SK-N-SH (cell line): Measurements from ENCODE around the gene CHST2. TPM values are rescaled to one million over a fixed set of nuclear protein-coding genes. Genes with fewer than 3 reads are reported as not detected.

Experiments used
- CTCF ChIA-PET: fragments of 300-600, 350-600 bp; formaldehyde crosslinking; extraction: SDS; loops from one replicate; lab custom pipeline; 2021; lab: Yijun Ruan, JAX
- POLR2A ChIA-PET: fragments of 350-600 bp; sonication (Branson Sonifier 250); formaldehyde crosslinking; extraction: SDS; loops from one replicate; lab custom pipeline; 2020; ENCODE audit warnings: antibody characterized with exemption, inconsistent platforms; lab: Yijun Ruan, JAX
- DNase-seq: peaks from one replicate; pipeline ENCODE4 v3.0.0; 2012
- H2AFZ ChIP-seq: fragments of 200-600 bp; sonication (generic); 2 replicates; pipeline ENCODE4 v1.8.1; 2016; ENCODE audit warnings: antibody characterized with exemption, mild to moderate bottlenecking, low read depth
- H3F3A ChIP-seq: fragments of 200-600 bp; sonication (generic); replicated peaks from 2 replicates; pipeline ENCODE3; 2016; ENCODE audit warnings: antibody characterized with exemption, mild to moderate bottlenecking; ENCODE audit not compliant: insufficient read depth
- H3K27ac ChIP-seq, 2 experiments: fragments of 200-500 bp in 1 of 2; fragments of 200-600 bp in 1 of 2; sonication (Bioruptor generic) in 1 of 2; sonication (generic), shearing (Covaris generic) in 1 of 2; 2 replicates each; pipeline versions ENCODE4 v1.5.1 to v1.6.1; 2014 to 2016; ENCODE audit warnings: low read depth in 2 of 2, inconsistent platforms in 1 of 2, low read length in 1 of 2, mild to moderate bottlenecking in 1 of 2, mixed read lengths in 1 of 2
- H3K27me3 ChIP-seq: fragments of 200-600 bp; sonication (generic), shearing (Covaris generic); 2 replicates; pipeline ENCODE4 v1.6.1; 2016; ENCODE audit warnings: mixed run types; ENCODE audit not compliant: insufficient read depth
- H3K36me3 ChIP-seq, 2 experiments: fragments of 200-500 bp in 1 of 2; fragments of 200-600 bp in 1 of 2; sonication (Bioruptor generic) in 1 of 2; sonication (generic) in 1 of 2; replicated peaks in 1 of 2; 2 replicates each; pipeline versions ENCODE3 to v1.5.1; 2014 to 2016; ENCODE audit warnings: low read length in 1 of 2, mild to moderate bottlenecking in 1 of 2; ENCODE audit not compliant: insufficient read depth in 2 of 2, control insufficient read depth in 1 of 2
- H3K4me1 ChIP-seq, 2 experiments: fragments of 200-500 bp in 1 of 2; fragments of 200-600 bp in 1 of 2; sonication (Bioruptor generic) in 1 of 2; sonication (generic), shearing (Covaris generic) in 1 of 2; 2 replicates each; pipeline versions ENCODE4 v1.5.1 to v1.6.1; 2014 to 2016; ENCODE audit warnings: low read depth in 1 of 2, low read length in 1 of 2, mixed run types in 1 of 2; ENCODE audit not compliant: insufficient read depth in 2 of 2, control insufficient read depth in 1 of 2
- H3K4me2 ChIP-seq: fragments of 200-600 bp; sonication (generic), shearing (Covaris generic); 2 replicates; pipeline ENCODE4 v1.6.1; 2017; ENCODE audit warnings: mixed run types
- H3K4me3 ChIP-seq, 2 experiments: fragments of 200-500 bp in 1 of 2; fragments of 200-600 bp in 1 of 2; sonication (Bioruptor generic) in 1 of 2; sonication (generic), shearing (Covaris generic) in 1 of 2; 2 replicates each; pipeline versions ENCODE4 v1.5.1 to v1.8.1; 2014 to 2016; ENCODE audit warnings: low read depth in 2 of 2, inconsistent platforms in 1 of 2, low read length in 1 of 2, mild to moderate bottlenecking in 1 of 2, mixed read lengths in 1 of 2, moderate library complexity in 1 of 2
- H3K79me2 ChIP-seq: fragments of 200-600 bp; sonication (generic); 2 replicates; pipeline ENCODE4 v1.8.1; 2017; ENCODE audit warnings: mild to moderate bottlenecking; ENCODE audit not compliant: insufficient read depth
- H3K9ac ChIP-seq: fragments of 200-600 bp; sonication (generic); 2 replicates; pipeline ENCODE4 v1.6.1; 2017; ENCODE audit warnings: mixed run types
- H3K9me2 ChIP-seq: fragments of 200-600 bp; sonication (generic); 2 replicates; pipeline ENCODE4 v1.6.1; 2017; ENCODE audit warnings: mixed run types
- H3K9me3 ChIP-seq: fragments of 200-600 bp; sonication (generic); 2 replicates; pipeline ENCODE4 v1.6.1; 2017; ENCODE audit warnings: mixed run types, mild to moderate bottlenecking, moderate library complexity
- H4K20me1 ChIP-seq: fragments of 200-600 bp; sonication (generic); 2 replicates; pipeline ENCODE4 v1.6.1; 2017; ENCODE audit warnings: mild to moderate bottlenecking, mixed run types; ENCODE audit not compliant: insufficient read depth
- ELF1 ChIP-seq: IDR thresholded peaks from 2 replicates; pipeline ENCODE4 v1.4.0; 2012
- EZH2phosphoT487 ChIP-seq: fragments of 200-600 bp; sonication (generic); IDR thresholded peaks from 2 replicates; pipeline ENCODE4 v1.6.1; 2017; ENCODE audit warnings: low read depth, mixed run types, mild to moderate bottlenecking, antibody characterized with exemption, moderate library complexity, borderline replicate concordance
- FOSL2 ChIP-seq: IDR thresholded peaks from 2 replicates; pipeline ENCODE4 v1.4.0; 2012; ENCODE audit warnings: low read depth, mild to moderate bottlenecking, moderate library complexity, borderline replicate concordance
- FOXJ3 ChIP-seq: sonication (generic); formaldehyde crosslinking; IDR thresholded peaks from 2 replicates; pipeline ENCODE4 v1.5.1; 2020; ENCODE audit warnings: mild to moderate bottlenecking, missing genetic modification reagents
- GATA2 ChIP-seq: sonication (generic); formaldehyde crosslinking; IDR thresholded peaks from 2 replicates; pipeline ENCODE4 v1.5.0; 2020; ENCODE audit warnings: mild to moderate bottlenecking, missing genetic modification reagents
- JUND ChIP-seq: IDR thresholded peaks from 2 replicates; pipeline ENCODE4 v1.4.0; 2012
- MXI1 ChIP-seq: IDR thresholded peaks from 2 replicates; pipeline ENCODE4 v1.6.1; 2012; ENCODE audit warnings: mild to moderate bottlenecking, low read depth, low read length, improper control_type of control experiment
- NFIC ChIP-seq: IDR thresholded peaks from 2 replicates; pipeline ENCODE4 v1.4.0; 2012; ENCODE audit warnings: borderline replicate concordance
- POLR2AphosphoS5 ChIP-seq: IDR thresholded peaks from 2 replicates; pipeline ENCODE4 v1.6.1; 2012; ENCODE audit warnings: low read depth, low read length
- SMC3 ChIP-seq: IDR thresholded peaks from 2 replicates; pipeline ENCODE4 v1.6.1; 2012; ENCODE audit warnings: low read depth, low read length, improper control_type of control experiment
- TEAD4 ChIP-seq: IDR thresholded peaks from 2 replicates; pipeline ENCODE4 v1.4.0; 2012; ENCODE audit warnings: mild to moderate bottlenecking, borderline replicate concordance; ENCODE audit not compliant: insufficient read depth
- WGBS: methylation state at CpG from one replicate; pipeline ENCODE4 v1.1.6; 2017; ENCODE audit warnings: low lambda C conversion rate; 5-methylcytosine and 5-hydroxymethylcytosine counted together
- polyA plus RNA-seq, 3 experiments: library from polyadenylated mRNA; depleted of rRNA; stranded (reverse); fragments of >200 nt; gene quantifications; 2 replicates each; pipeline ENCODE4 v1.2.3, GENCODE V29; 2012
- TF ChIP-seq, protein P1 (sequence below): IDR thresholded peaks from 2 replicates; pipeline ENCODE4 v1.6.1; 2012; ENCODE audit warnings: mild to moderate bottlenecking, low read depth, low read length, moderate library complexity
- TF ChIP-seq, protein P2 (sequence below): IDR thresholded peaks from 2 replicates; pipeline ENCODE4 v1.4.0; 2012; ENCODE audit warnings: low read depth, borderline replicate concordance
- TF ChIP-seq, protein P3 (sequence below): IDR thresholded peaks from 2 replicates; pipeline ENCODE4; 2012
- TF ChIP-seq, protein P4 (sequence below): IDR thresholded peaks from 2 replicates; pipeline ENCODE4 v1.4.0; 2012; ENCODE audit warnings: low read depth

CHST2 gene
- polyA plus RNA-seq, 1 of the 3 experiments (the other 2 are of a cell fraction): 1.6 TPM

DNA sequence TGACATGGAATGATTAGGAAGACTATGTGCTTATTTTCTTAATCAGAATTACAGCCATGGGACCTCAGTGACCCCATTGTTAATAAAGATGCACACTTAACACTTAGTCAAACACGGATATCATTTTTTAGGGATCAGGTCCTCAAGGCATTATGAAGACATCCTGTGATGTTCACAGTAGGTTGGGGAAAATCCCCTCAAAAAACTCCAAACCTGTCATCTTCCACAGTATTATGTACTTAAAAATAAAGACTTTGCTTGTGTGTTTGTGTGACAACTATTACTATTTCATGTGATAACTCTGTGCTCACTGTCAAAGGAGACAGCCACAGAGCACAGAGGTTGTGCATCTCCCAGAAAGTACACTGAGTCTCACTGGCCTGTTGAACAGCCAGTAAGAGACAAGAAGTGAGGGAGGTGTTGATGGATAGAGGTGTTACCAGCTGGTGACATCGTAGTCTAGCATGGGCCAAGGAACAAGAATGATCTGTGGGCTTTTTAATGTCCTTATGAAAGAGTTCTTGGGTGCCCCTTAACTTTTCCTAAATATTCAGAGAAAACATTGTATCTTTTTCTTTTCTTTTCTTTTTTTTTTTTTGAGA is 18.0 kb downstream of the CHST2 start:
- ChIA-PET CTCF (no interaction called here), POLR2A (no interaction called here)
- Histone ChIP-seq H3K27me3 (no peaks in the 10 kb centered on the region), H2AFZ (no peak overlapping the region), H4K20me1 (no peaks in the 10 kb centered on the region), H3K27ac (no peak overlapping the region), H3K9ac (no peak overlapping the region), H3K79me2 (no peaks in the 10 kb centered on the region), H3K9me3 (no peaks in the 10 kb centered on the region), H3F3A (peaks cover 15% of the 10 kb centered on the region), H3K36me3 (no peaks in the 10 kb centered on the region), H3K9me2 (no peaks in the 10 kb centered on the region), H3K4me1 (peaks cover 0 to 15% of the 10 kb centered on the region in 2 experiments; a peak in 2 of 4 replicates), H3K4me3 (no peak overlapping the region), H3K4me2 (no peak overlapping the region)
- TF ChIP-seq, protein P1, sequence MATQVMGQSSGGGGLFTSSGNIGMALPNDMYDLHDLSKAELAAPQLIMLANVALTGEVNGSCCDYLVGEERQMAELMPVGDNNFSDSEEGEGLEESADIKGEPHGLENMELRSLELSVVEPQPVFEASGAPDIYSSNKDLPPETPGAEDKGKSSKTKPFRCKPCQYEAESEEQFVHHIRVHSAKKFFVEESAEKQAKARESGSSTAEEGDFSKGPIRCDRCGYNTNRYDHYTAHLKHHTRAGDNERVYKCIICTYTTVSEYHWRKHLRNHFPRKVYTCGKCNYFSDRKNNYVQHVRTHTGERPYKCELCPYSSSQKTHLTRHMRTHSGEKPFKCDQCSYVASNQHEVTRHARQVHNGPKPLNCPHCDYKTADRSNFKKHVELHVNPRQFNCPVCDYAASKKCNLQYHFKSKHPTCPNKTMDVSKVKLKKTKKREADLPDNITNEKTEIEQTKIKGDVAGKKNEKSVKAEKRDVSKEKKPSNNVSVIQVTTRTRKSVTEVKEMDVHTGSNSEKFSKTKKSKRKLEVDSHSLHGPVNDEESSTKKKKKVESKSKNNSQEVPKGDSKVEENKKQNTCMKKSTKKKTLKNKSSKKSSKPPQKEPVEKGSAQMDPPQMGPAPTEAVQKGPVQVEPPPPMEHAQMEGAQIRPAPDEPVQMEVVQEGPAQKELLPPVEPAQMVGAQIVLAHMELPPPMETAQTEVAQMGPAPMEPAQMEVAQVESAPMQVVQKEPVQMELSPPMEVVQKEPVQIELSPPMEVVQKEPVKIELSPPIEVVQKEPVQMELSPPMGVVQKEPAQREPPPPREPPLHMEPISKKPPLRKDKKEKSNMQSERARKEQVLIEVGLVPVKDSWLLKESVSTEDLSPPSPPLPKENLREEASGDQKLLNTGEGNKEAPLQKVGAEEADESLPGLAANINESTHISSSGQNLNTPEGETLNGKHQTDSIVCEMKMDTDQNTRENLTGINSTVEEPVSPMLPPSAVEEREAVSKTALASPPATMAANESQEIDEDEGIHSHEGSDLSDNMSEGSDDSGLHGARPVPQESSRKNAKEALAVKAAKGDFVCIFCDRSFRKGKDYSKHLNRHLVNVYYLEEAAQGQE: no peak
- TF ChIP-seq ELF1 (no peak), NFIC (no peak), FOSL2 (no peak), FOXJ3 (CRISPR knock-in tag) (no peak), JUND (no peak), SMC3 (no peak), TEAD4 (no peak)
- TF ChIP-seq, protein P2, sequence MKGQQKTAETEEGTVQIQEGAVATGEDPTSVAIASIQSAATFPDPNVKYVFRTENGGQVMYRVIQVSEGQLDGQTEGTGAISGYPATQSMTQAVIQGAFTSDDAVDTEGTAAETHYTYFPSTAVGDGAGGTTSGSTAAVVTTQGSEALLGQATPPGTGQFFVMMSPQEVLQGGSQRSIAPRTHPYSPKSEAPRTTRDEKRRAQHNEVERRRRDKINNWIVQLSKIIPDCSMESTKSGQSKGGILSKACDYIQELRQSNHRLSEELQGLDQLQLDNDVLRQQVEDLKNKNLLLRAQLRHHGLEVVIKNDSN: no peak
- 56% methylated on average over 2 of the region's 2 CpGs for WGBS
- no peak for DNase-seq

DNA sequence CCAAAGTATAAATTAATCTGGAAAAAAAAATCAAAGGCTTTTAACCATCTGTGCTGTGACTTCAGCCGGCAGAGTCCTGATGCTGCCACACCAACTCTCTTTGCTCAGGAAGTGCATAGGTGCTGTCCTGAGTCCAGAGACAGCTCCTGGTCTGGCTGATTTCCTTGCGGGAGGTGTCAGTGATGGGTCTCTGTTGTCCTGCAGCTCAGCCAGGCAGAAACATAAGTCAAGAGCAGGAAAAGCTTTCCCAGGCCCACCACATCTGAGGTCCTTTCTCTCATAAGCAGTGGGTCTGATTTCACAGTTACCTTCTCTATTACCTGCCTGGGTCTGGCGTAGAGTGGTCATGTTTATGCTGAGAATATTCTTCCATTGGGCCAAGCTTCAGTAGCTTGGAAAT is 19.4 kb downstream of the CHST2 start:
- WGBS: 69% methylated on average over 2 of the region's 3 CpGs
- Histone ChIP-seq H3K79me2 (no peaks in the 10 kb centered on the region), H2AFZ (peak overlapping the region; percentile 3; the same call in 1 of the 2 replicates), H3K4me2 (no peak overlapping the region), H3K9ac (no peak overlapping the region), H3K9me3 (no peaks in the 10 kb centered on the region), H3K27me3 (no peaks in the 10 kb centered on the region), H3K4me1 (peaks cover 0 to 15% of the 10 kb centered on the region in 2 experiments; a peak in 2 of 4 replicates), H3K27ac (no peak overlapping the region), H3K9me2 (no peaks in the 10 kb centered on the region), H3K4me3 (no peak overlapping the region), H3K36me3 (no peaks in the 10 kb centered on the region), H3F3A (peaks cover 15% of the 10 kb centered on the region), H4K20me1 (no peaks in the 10 kb centered on the region)
- TF ChIP-seq, protein P3, sequence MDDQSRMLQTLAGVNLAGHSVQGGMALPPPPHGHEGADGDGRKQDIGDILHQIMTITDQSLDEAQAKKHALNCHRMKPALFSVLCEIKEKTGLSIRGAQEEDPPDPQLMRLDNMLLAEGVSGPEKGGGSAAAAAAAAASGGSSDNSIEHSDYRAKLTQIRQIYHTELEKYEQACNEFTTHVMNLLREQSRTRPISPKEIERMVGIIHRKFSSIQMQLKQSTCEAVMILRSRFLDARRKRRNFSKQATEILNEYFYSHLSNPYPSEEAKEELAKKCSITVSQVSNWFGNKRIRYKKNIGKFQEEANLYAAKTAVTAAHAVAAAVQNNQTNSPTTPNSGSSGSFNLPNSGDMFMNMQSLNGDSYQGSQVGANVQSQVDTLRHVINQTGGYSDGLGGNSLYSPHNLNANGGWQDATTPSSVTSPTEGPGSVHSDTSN: no peak
- TF ChIP-seq, protein P4, sequence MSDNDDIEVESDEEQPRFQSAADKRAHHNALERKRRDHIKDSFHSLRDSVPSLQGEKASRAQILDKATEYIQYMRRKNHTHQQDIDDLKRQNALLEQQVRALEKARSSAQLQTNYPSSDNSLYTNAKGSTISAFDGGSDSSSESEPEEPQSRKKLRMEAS: no peak
- TF ChIP-seq, protein P1: no peak
- TF ChIP-seq, protein P2: no peak
- TF ChIP-seq SMC3 (no peak), MXI1 (no peak), POLR2AphosphoS5 (no peak), GATA2 (CRISPR knock-in tag) (no peak), EZH2phosphoT487 (no peak)
- POLR2A ChIA-PET: no interaction called here
- CTCF ChIA-PET: no interaction called here
- no peak for DNase-seq
